Measurements from ENCODE around the gene TMEM182.

Gene TMEM182

GRCh38 chr2:102755284-102755683, 6.5 kb upstream of the TMEM182 start:
- no peak for TF ChIP-seq EP300 (IDR thresholded peaks at IDR 0.05; ENCODE audit: borderline replicate concordance)
- no peak for TF ChIP-seq RAD21 (IDR thresholded peaks at IDR 0.05; ENCODE audit: low read depth)
- TF ChIP-seq TCF12 (IDR thresholded peaks at IDR 0.05; ENCODE audit: low read depth) = no peak
- TF ChIP-seq REST (IDR thresholded peaks at IDR 0.05; ENCODE audit: low read depth) = no peak
- TF ChIP-seq USF1 (IDR thresholded peaks at IDR 0.05) = no peak
- TF ChIP-seq TEAD4 (IDR thresholded peaks at IDR 0.05) = no peak
- TF ChIP-seq EGR1 (IDR thresholded peaks at IDR 0.05) = no peak
- TF ChIP-seq CREB1 (IDR thresholded peaks at IDR 0.05; ENCODE audit: low read depth) = no peak
- no peak for TF ChIP-seq MAX (IDR thresholded peaks at IDR 0.05)
- no peak for TF ChIP-seq YY1 (IDR thresholded peaks at IDR 0.05; ENCODE audit: low read depth)
- TF ChIP-seq ZBTB7A (IDR thresholded peaks at IDR 0.05; ENCODE audit: low read depth) = no peak

- TF ChIP-seq TEAD4 (IDR thresholded peaks at IDR 0.05) = no peak
- no peak for TF ChIP-seq EP300 (IDR thresholded peaks at IDR 0.05; ENCODE audit: borderline replicate concordance)
- TF ChIP-seq CREB1 (IDR thresholded peaks at IDR 0.05; ENCODE audit: low read depth) = no peak
These were observed 3.4 kb upstream of the TMEM182 start for GRCh38 chr2:102758439-102758838.

- TF ChIP-seq REST (IDR thresholded peaks at IDR 0.05; ENCODE audit: low read depth) = no peak
- no peak for TF ChIP-seq EP300 (IDR thresholded peaks at IDR 0.05; ENCODE audit: borderline replicate concordance)
- no peak for TF ChIP-seq TAF1 (IDR thresholded peaks at IDR 0.05; ENCODE audit: low read depth)
- TF ChIP-seq TCF12 (IDR thresholded peaks at IDR 0.05; ENCODE audit: low read depth) = no peak
- TF ChIP-seq YY1 (IDR thresholded peaks at IDR 0.05; ENCODE audit: low read depth) = no peak
- TF ChIP-seq CEBPB (IDR thresholded peaks at IDR 0.05) = no peak
- no peak for TF ChIP-seq TEAD4 (IDR thresholded peaks at IDR 0.05)
These were observed 2.3 kb downstream of the TMEM182 start for GRCh38 chr2:102764083-102764482.

GRCh38 chr2:102765061-102765460, 3.2 kb downstream of the TMEM182 start:
- TF ChIP-seq RAD21 (IDR thresholded peaks at IDR 0.05; ENCODE audit: low read depth) (no peak), REST (IDR thresholded peaks at IDR 0.05; ENCODE audit: low read depth) (no peak), NFIC (IDR thresholded peaks at IDR 0.05) (no peak)

GRCh38 chr2:102768253-102768652, 6.4 kb downstream of the TMEM182 start:
- TF ChIP-seq ZBTB7A (IDR thresholded peaks at IDR 0.05; ENCODE audit: low read depth) = no peak

- TF ChIP-seq TAF1 (IDR thresholded peaks at IDR 0.05; ENCODE audit: low read depth) (no peak), ZBTB7A (IDR thresholded peaks at IDR 0.05; ENCODE audit: low read depth) (no peak), CREB1 (IDR thresholded peaks at IDR 0.05; ENCODE audit: low read depth) (no peak), RAD21 (IDR thresholded peaks at IDR 0.05; ENCODE audit: low read depth) (no peak), FOXM1 (IDR thresholded peaks at IDR 0.05; ENCODE audit: borderline replicate concordance, low read depth) (no peak), YY1 (IDR thresholded peaks at IDR 0.05; ENCODE audit: low read depth) (no peak), CEBPB (IDR thresholded peaks at IDR 0.05) (no peak), USF1 (IDR thresholded peaks at IDR 0.05) (no peak), REST (IDR thresholded peaks at IDR 0.05; ENCODE audit: low read depth) (no peak), NFIC (IDR thresholded peaks at IDR 0.05) (no peak), EGR1 (IDR thresholded peaks at IDR 0.05) (no peak), TCF12 (IDR thresholded peaks at IDR 0.05; ENCODE audit: low read depth) (no peak), TEAD4 (IDR thresholded peaks at IDR 0.05) (no peak), EP300 (IDR thresholded peaks at IDR 0.05; ENCODE audit: borderline replicate concordance) (no peak), MAX (IDR thresholded peaks at IDR 0.05) (no peak)
These were observed 7.1 kb downstream of the TMEM182 start for GRCh38 chr2:102768892-102769291.
